GM10248 (cell line): Measurements from ENCODE around the gene LHPP.

Experiments used
- CTCF ChIA-PET: fragments of 300-600 bp; sonication (Branson Sonifier 250); formaldehyde crosslinking; extraction: SDS; loops from one replicate; lab custom pipeline; 2021; ENCODE audit warnings: antibody characterized with exemption; lab: Yijun Ruan, JAX
- POLR2A ChIA-PET: fragments of 350-650 bp; sonication (Branson Sonifier 250); formaldehyde crosslinking; extraction: SDS; loops from one replicate; lab custom pipeline; 2020; ENCODE audit warnings: antibody characterized with exemption; lab: Yijun Ruan, JAX
- DNase-seq: peaks from one replicate; pipeline ENCODE4 v3.0.0; 2012; ENCODE audit errors: extremely low spot score
- TF ChIP-seq, protein P1 (sequence below): IDR thresholded peaks from 2 replicates; pipeline ENCODE4 v1.5.1; 2012; ENCODE audit warnings: mild to moderate bottlenecking, low read depth; ENCODE audit errors: extremely low read depth, missing control alignments, control extremely low read depth

LHPP gene

DNA sequence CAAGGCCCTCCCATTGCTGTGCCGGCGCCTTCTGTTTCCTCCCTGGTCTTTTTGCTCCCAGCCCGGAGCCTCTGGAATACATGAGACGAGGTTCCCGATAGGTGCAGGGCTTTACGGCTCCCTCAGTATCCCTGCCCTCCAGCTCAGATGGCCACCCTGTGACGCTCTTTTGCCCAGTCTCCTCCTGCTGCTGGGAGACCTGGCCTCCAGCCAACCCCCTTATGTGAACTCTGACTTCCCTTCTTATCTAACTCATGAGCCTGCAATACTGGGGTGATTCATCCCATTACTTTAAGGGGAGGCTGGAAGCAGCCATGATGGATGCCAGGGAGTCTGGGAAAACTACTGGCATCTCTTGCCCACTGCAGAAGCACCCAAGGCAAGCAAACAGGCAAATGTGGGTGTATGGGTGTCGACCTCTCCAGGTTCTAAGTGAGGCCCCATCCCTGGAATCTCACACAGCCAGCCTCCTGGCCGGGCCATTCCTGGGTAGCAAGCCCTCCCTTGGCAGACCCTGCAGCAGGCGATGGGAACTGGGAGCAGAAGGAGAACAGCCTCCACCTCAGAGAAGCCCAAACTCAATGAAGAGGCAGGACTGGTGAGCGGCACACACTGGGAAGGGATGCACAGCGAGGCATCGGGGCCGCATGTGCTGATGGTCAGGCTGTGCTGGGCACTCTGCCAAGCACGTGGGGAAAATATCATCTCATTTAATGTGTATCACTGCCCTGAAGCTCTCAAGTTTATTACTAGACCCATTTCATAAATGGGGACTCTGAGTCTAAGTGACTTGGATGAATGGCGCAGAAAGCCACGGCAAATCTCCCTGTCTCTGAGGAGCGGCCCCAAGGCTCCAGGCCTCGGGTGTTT lies 185.1 kb downstream of the LHPP start:
- DNase-seq = no peak
- TF ChIP-seq, protein P1, sequence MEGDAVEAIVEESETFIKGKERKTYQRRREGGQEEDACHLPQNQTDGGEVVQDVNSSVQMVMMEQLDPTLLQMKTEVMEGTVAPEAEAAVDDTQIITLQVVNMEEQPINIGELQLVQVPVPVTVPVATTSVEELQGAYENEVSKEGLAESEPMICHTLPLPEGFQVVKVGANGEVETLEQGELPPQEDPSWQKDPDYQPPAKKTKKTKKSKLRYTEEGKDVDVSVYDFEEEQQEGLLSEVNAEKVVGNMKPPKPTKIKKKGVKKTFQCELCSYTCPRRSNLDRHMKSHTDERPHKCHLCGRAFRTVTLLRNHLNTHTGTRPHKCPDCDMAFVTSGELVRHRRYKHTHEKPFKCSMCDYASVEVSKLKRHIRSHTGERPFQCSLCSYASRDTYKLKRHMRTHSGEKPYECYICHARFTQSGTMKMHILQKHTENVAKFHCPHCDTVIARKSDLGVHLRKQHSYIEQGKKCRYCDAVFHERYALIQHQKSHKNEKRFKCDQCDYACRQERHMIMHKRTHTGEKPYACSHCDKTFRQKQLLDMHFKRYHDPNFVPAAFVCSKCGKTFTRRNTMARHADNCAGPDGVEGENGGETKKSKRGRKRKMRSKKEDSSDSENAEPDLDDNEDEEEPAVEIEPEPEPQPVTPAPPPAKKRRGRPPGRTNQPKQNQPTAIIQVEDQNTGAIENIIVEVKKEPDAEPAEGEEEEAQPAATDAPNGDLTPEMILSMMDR = no peak
- ChIA-PET CTCF (interaction anchor here (0.7 to 3.8 kb wide), 10 partner anchors 10 to 106 kb away, joined by 3 to 29 read pairs (median 3); no protein-coding TSS in a partner anchor), POLR2A (no interaction called here)

DNA sequence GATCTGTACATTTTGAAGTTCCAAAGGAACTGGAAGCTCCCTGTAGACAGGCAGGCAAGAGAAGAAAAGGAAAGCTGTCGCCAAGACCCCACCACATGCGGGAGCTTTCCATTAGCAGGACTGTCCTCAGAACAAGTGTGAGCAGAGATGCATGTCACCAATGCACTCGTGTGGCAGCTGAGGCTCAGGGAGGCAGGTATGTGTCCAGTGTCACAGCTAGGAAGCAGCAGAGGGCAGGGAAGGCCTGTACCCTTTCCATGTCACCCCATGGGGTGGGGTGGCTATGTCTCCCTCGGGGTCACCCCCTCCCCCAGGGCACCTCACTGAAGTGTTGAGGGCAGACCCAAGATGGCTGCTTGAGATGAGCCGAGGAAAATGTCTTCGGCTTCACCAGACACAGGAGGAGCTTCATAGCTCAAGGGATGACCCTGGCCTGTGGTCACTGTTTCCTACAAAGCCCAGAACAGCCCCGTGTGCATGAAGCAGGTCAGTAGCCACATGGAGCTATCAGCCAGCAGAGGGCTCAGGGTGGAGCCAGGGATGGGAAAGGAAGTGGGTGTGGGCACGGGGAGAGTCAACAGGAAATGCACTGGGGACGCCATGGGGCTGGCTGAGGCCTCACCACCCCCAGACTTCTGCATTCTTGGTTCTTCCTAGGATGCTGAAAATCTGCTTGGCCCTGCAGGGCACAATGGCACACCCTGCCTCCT lies 186.0 kb downstream of the LHPP start:
- TF ChIP-seq, protein P1 = peak; percentile 32
- DNase-seq = peak; percentile 76
- ChIA-PET CTCF (interaction anchor here (0.9 to 3.8 kb wide), 12 partner anchors 8 to 180 kb away, joined by 3 to 29 read pairs (median 4); no protein-coding TSS in a partner anchor), POLR2A (no interaction called here)

DNA sequence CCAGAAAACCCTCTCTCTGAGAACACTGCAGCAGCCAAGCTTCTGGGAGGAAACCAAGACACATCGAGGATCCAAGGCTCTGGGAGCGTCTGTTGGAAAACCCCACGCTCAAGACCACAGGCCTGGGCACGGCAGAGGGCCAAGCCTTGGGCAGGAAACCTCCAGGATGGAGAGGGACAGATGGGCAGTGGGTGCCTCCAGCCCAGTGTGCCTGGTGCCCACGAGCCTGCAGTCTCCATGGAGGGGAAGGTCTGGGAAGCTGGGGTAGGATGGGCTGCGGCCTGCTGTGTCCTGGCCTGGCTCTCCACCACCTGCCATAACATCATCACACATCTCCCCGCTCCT lies 186.5 kb downstream of the LHPP start:
- CTCF ChIA-PET = interaction anchor here (0.9 to 3.8 kb wide), 13 partner anchors 9 to 179 kb away, joined by 3 to 29 read pairs (median 4); no protein-coding TSS in a partner anchor
- TF ChIP-seq, protein P1 = no peak
- POLR2A ChIA-PET = no interaction called here
- no peak for DNase-seq

DNA sequence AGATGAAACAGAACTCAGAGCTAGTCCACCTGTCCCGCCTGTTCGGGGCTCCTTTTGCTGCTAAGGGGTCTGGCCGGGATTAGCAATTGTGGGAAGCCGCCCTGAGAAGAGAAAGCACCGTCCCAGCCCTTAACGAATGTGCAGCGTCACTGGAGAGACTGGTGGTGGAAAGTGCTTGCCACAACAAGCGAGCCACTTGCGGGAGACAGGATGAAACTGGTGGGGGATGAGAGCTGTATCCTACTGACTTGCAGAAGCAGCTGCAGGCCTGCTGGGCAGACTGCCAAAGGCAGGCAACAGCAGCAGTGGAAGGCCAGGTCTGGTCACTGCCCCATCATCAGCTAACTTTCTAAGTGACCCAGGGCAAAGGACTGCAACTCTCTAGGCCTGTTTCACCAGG lies 187.1 kb downstream of the LHPP start:
- ChIA-PET POLR2A (no interaction called here), CTCF (interaction anchor here (0.8 to 3.8 kb wide), 10 partner anchors 13 to 178 kb away, joined by 3 to 29 read pairs (median 4); no protein-coding TSS in a partner anchor)
- DNase-seq = no peak
- TF ChIP-seq, protein P1 = no peak

DNA sequence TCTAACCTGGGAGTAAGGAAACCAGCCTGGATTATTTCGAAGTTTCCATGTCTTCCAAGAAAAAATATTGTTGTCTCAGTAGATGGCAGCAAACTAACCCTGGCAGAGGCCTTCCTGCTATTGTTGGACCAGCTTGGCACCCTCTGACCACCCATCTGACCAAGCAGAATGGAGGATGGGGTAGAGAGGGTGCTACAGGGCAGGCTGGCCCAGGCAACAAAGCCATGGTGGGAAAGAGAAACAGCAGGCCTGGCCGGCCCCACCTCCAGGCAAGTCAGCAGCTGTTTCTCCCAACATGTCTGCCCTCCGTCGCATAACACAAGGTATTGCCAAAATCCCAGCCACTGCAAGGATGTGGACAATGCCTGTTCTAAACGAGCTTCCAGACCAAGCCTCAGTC lies 187.6 kb downstream of the LHPP start:
- TF ChIP-seq, protein P1 = no peak
- CTCF ChIA-PET = interaction anchor here (0.8 to 3.8 kb wide), 8 partner anchors 12 to 178 kb away, joined by 3 to 29 read pairs (median 4); no protein-coding TSS in a partner anchor
- POLR2A ChIA-PET = no interaction called here
- DNase-seq = no peak

DNA sequence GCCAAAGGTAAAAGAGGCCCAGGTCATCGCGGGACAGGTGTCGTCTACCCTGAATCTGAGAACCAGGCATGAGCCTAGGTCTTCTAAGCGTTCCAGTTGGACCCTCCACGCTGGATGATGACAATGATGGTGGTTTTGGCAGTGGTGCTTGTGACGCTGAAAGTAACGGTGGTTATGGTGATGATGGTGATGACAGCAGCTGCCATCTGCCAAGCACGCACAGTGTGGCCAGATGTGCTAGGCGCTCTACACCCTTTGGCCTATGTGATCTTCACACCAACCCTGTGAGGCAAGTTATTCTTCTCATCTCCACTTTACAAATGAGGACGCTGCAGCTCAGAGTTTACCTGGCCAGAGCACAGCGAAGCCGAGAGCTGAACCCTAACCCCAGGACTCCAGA lies 188.6 kb downstream of the LHPP start:
- no peak for DNase-seq
- ChIA-PET CTCF (interaction anchor here (1.4 to 3.8 kb wide), 2 partner anchors 39 to 90 kb away, joined by 3 to 29 read pairs; no protein-coding TSS in a partner anchor), POLR2A (no interaction called here)
- TF ChIP-seq, protein P1 = no peak
